Measurements from ENCODE around the gene SH3YL1. TPM values are rescaled to one million over a fixed set of nuclear protein-coding genes. Genes with fewer than 3 reads are reported as not detected.

Gene SH3YL1
- total and polyA plus RNA-seq, 4 donors: 6.4 to 19.2 (median 13.9) TPM

GRCh38 chr2:305366-305765, 41.5 kb upstream of the SH3YL1 start (continued):
- no peak for TF ChIP-seq ZBTB33 (IDR thresholded peaks at IDR 0.05)

- no peak for DNase-seq (ENCODE audit: low spot score)
- Histone ChIP-seq H3K9ac (ENCODE audit: low read depth in 1 of 2, low read length in 2 of 2) (no peak overlapping the region), H3K36me3 (ENCODE audit: control insufficient read depth in 4 of 4, insufficient read depth in 3 of 4, low read depth in 1 of 4, low read length in 3 of 4) (no peaks in the 10 kb centered on the region), H3K4me1 (ENCODE audit: control insufficient read depth in 4 of 4, insufficient read depth in 4 of 4, low read length in 3 of 4) (no peaks in the 10 kb centered on the region), H3K4me3 (ENCODE audit: low read depth in 1 of 3, low read length in 3 of 3) (no peak overlapping the region), H3K9me3 (ENCODE audit: control insufficient read depth in 4 of 4, low read length in 3 of 4) (no peaks in the 10 kb centered on the region), H3K27me3 (ENCODE audit: control insufficient read depth in 4 of 4, insufficient read depth in 4 of 4, low read length in 3 of 4) (peaks cover 0 to 5% (median under 1%) of the 10 kb centered on the region in 4 donors), H3K27ac (ENCODE audit: low read depth in 1 of 2, low read length in 2 of 2) (no peak overlapping the region)
- no peak for TF ChIP-seq FOXA1 (IDR thresholded peaks at IDR 0.05)
- no peak for TF ChIP-seq REST (IDR thresholded peaks at IDR 0.05)
- no peak for TF ChIP-seq MAX (IDR thresholded peaks at IDR 0.05)
- WGBS: 60% methylated on average over 3 of the region's 3 CpGs
These were observed 32.5 kb upstream of the SH3YL1 start for GRCh38 chr2:296354-296753.

GRCh38 chr2:295090-295489, 31.3 kb upstream of the SH3YL1 start:
- no peak overlapping the region for H3K4me3 ChIP-seq (ENCODE audit: low read depth in 1 of 3, low read length in 3 of 3)
- peaks cover 0 to 5% (median under 1%) of the 10 kb centered on the region in 4 donors for H3K27me3 ChIP-seq (ENCODE audit: control insufficient read depth in 4 of 4, insufficient read depth in 4 of 4, low read length in 3 of 4)
- no peak overlapping the region for H3K27ac ChIP-seq (ENCODE audit: low read depth in 1 of 2, low read length in 2 of 2)
- H3K4me1 ChIP-seq (ENCODE audit: control insufficient read depth in 4 of 4, insufficient read depth in 4 of 4, low read length in 3 of 4): peaks cover 0 to under 1% (median 0%) of the 10 kb centered on the region in 4 donors
- H3K9me3 ChIP-seq (ENCODE audit: control insufficient read depth in 4 of 4, low read length in 3 of 4): no peaks in the 10 kb centered on the region
- DNase-seq (ENCODE audit: low spot score): no peak
- TF ChIP-seq REST (IDR thresholded peaks at IDR 0.05): no peak
- no peak for TF ChIP-seq RXRA (IDR thresholded peaks at IDR 0.05)
- TF ChIP-seq SP1 (IDR thresholded peaks at IDR 0.05): no peak
- no peak for TF ChIP-seq EGR1 (IDR thresholded peaks at IDR 0.05; ENCODE audit: low read depth in 2 of 2)
- no peak for TF ChIP-seq CTCF (IDR thresholded peaks at IDR 0.05; ENCODE audit: low read depth, low read length, missing input control)
- no peak for TF ChIP-seq ATF3 (IDR thresholded peaks at IDR 0.05)
- TF ChIP-seq FOXA2 (IDR thresholded peaks at IDR 0.05): no peak
- no peak for TF ChIP-seq GABPA (IDR thresholded peaks at IDR 0.05 in 1 of 2, conservative IDR thresholded peaks at IDR 0.05 in 1 of 2)
- no peak for TF ChIP-seq MAX (IDR thresholded peaks at IDR 0.05)
- no peak for TF ChIP-seq RAD21 (IDR thresholded peaks at IDR 0.05)
- TF ChIP-seq NR2F2 (IDR thresholded peaks at IDR 0.05): no peak
- TF ChIP-seq ZBTB33 (IDR thresholded peaks at IDR 0.05): no peak
- no peaks in the 10 kb centered on the region for H3K36me3 ChIP-seq (ENCODE audit: control insufficient read depth in 4 of 4, insufficient read depth in 3 of 4, low read depth in 1 of 4, low read length in 3 of 4)
- H3K9ac ChIP-seq (ENCODE audit: low read depth in 1 of 2, low read length in 2 of 2): no peak overlapping the region
- 71% methylated on average over 5 of the region's 5 CpGs for WGBS

All from liver (tissue), 9 donors.